Colonic mucosa (tissue), 4 donors: ENCODE results near the gene MYL11. TPM values are rescaled to one million over a fixed set of nuclear protein-coding genes. Genes with fewer than 3 reads are reported as not detected.

Source experiments
- DNase-seq: peaks from one replicate; pipeline ENCODE4 v3.0.0-alpha.2; 2020
- H3K27ac ChIP-seq: fragments of 200-600 bp; one replicate; pipeline ENCODE4 v1.8.0; 2021
- H3K27me3 ChIP-seq: fragments of 200-600 bp; one replicate; pipeline ENCODE4 v1.8.0; 2021
- H3K36me3 ChIP-seq: fragments of 200-600 bp; one replicate; pipeline ENCODE4 v1.8.0; 2021
- H3K4me1 ChIP-seq: fragments of 200-600 bp; one replicate; pipeline ENCODE4 v1.8.0; 2021; ENCODE audit warnings: mild to moderate bottlenecking
- H3K4me3 ChIP-seq: fragments of 200-600 bp; one replicate; pipeline ENCODE4 v1.8.0; 2021
- H3K9ac ChIP-seq, 2 donors: one replicate each; pipeline ENCODE4 v1.7.0; 2013; ENCODE audit warnings: control low read depth in 2 of 2, low read depth in 2 of 2, low read length in 2 of 2
- H3K9me3 ChIP-seq: fragments of 200-600 bp; one replicate; pipeline ENCODE4 v1.8.0; 2021
- intact Hi-C: fragments of 100-400 bp; cut with DNase I; formaldehyde crosslinking; loops from one replicate; pipeline ENCODE4 v1.14.1; 2022
- total RNA-seq, 2 donors: library from RNA; stranded (reverse); fragmentation: NEBNext Ultra II Directional in 1 of 2; extraction: Animal tissue kit (Norgen Biotek cat#: 25700) in 1 of 2; gene quantifications; one replicate each; pipeline ENCODE4 v1.2.1, GENCODE V29; 2021
- TF ChIP-seq, protein P1 (sequence below): fragments of 200-600 bp; IDR thresholded peaks from one replicate; pipeline ENCODE4 v1.8.0; 2022; ENCODE audit warnings: antibody characterized with exemption, mild to moderate bottlenecking
- donor health status: healthy.
- donor health status: DM: no; HTN: no; CAD: no.
- donor health status: DM: no; HTN: no; CAD: no.

MYL11 gene
- total RNA-seq, 2 donors from 2014 or later: 1.1 to 2.2 TPM

DNA sequence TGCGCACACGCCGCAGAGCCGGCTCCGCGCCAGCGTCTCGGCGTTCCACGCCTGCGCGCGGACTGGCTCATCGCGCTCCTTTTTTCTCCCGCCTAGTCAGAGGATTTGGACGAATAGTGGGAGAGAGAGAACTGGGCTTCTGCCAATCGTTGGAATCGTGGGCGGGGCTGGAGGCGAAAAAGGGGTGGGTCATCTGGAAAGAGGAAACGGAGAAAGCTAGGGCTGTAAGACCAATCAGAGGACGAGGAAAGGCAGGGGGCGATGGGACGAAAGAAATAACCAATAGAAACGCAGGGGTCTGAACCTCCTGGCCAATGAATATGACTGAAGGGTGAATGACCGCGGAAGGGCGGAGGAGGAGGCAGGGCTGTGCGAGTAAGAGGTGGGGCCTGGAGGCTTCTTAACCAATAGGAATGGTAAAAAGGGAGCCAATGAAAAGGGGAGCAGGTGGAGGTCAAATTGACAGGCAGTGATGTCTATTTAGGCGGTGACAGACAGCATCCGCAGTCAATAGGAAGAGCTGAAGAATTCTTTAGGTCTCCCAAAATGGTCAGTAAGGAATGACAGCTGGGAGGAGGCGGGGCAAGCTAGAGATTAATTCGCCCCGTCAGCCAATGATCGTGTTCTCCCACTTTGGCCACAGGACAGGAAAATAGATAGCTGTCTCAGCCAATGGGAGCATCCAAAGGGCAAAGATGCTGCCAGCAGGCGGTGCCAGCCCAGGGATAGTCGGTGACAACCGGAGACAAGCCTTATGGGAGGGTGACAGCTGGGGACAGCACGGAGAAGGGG, 4.0 kb upstream of the MYL11 start, which contains the start of gene TBC1D10B:
TBC1D10B (minus strand) TSS at position 39 of the 792 bp plus-strand sequence. CDS start 311 bp downstream, outside the sequence.
- peak within 1 kb of the TSS; percentile 83 for H3K27ac ChIP-seq
- H3K9me3 ChIP-seq: no peaks in the 10 kb centered on the region
- no peaks in the 10 kb centered on the region for H3K36me3 ChIP-seq
- peak; percentile 100 for DNase-seq
- peaks cover 17% of the 10 kb centered on the region for H3K4me1 ChIP-seq
- peak within 1 kb of the TSS; percentile 73 for H3K4me3 ChIP-seq
- TF ChIP-seq, protein P1, sequence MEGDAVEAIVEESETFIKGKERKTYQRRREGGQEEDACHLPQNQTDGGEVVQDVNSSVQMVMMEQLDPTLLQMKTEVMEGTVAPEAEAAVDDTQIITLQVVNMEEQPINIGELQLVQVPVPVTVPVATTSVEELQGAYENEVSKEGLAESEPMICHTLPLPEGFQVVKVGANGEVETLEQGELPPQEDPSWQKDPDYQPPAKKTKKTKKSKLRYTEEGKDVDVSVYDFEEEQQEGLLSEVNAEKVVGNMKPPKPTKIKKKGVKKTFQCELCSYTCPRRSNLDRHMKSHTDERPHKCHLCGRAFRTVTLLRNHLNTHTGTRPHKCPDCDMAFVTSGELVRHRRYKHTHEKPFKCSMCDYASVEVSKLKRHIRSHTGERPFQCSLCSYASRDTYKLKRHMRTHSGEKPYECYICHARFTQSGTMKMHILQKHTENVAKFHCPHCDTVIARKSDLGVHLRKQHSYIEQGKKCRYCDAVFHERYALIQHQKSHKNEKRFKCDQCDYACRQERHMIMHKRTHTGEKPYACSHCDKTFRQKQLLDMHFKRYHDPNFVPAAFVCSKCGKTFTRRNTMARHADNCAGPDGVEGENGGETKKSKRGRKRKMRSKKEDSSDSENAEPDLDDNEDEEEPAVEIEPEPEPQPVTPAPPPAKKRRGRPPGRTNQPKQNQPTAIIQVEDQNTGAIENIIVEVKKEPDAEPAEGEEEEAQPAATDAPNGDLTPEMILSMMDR: peak; percentile 14
- peak within 1 kb of the TSS; percentile 76 to 91 for H3K9ac ChIP-seq
- H3K27me3 ChIP-seq: no peaks in the 10 kb centered on the region
- intact Hi-C loops: no loop called here

DNA sequence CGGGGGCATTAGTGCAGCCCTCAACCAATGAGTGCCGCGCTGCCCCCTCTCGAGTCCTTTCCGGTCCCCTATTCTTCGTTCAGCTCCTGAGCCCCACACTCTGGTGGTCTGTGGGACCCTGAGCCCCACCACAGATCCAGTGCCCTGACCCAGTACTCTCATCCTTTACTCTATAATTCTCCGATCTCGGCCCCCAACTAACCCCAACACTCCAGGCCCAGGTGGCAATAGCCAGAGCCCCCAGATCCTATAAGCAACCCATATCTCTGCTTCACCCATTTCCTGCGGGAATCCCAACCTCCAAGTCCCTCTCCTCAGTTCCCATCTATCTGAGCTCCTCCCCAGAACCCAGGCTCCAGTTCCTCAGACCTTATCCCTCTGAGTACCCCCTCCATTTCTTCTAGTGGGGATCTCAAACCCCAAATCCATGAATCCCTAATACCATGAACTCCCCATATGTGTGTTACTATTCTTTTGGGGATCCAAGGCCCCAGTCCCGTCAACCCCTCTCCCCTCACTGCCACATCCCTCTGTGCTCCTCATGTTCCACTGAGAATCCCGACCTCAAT, 3.3 kb upstream of the MYL11 start:
- Histone ChIP-seq H3K4me3 (peak overlapping the region; percentile 39), H3K27me3 (no peaks in the 10 kb centered on the region), H3K36me3 (no peaks in the 10 kb centered on the region), H3K4me1 (peaks cover 17% of the 10 kb centered on the region), H3K9me3 (no peaks in the 10 kb centered on the region), H3K9ac (peak overlapping the region; percentile 61 to 80), H3K27ac (peak overlapping the region; percentile 83)
- TF ChIP-seq, protein P1: no peak
- intact Hi-C loops: no loop called here
- no peak for DNase-seq

DNA sequence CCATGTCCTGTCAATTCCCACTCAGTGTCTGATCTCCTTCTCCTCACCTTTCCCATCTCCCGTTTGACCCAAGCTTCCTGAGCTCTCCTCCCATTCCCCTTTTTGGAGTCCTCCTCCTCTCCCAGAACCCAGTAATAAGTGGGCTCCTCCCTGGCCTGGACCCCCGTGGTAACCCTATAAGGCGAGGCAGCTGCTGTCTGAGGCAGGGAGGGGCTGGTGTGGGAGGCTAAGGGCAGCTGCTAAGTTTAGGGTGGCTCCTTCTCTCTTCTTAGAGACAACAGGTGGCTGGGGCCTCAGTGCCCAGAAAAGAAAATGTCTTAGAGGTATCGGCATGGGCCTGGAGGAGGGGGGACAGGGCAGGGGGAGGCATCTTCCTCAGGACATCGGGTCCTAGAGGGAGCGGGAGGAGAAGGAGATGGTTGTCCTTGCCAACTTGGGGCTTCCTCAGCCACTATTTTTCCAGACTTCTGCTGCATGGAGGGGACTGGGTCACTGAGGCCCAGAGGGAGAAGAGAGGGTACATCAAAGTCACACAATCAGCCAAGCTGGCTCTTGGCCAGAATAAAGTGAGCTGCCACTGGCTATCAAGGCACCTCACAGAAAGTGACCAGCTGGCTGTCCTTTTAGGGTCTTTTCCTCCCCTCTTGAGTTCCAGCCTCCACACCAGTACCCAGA, 2.4 kb upstream of the MYL11 start:
- H3K4me1 ChIP-seq: peaks cover 19% of the 10 kb centered on the region
- DNase-seq: no peak
- intact Hi-C loops: no loop called here
- no peaks in the 10 kb centered on the region for H3K36me3 ChIP-seq
- H3K4me3 ChIP-seq: no peak overlapping the region
- H3K27ac ChIP-seq: no peak overlapping the region
- TF ChIP-seq, protein P1: no peak
- H3K27me3 ChIP-seq: no peaks in the 10 kb centered on the region
- no peaks in the 10 kb centered on the region for H3K9me3 ChIP-seq
- no peak overlapping the region for H3K9ac ChIP-seq

DNA sequence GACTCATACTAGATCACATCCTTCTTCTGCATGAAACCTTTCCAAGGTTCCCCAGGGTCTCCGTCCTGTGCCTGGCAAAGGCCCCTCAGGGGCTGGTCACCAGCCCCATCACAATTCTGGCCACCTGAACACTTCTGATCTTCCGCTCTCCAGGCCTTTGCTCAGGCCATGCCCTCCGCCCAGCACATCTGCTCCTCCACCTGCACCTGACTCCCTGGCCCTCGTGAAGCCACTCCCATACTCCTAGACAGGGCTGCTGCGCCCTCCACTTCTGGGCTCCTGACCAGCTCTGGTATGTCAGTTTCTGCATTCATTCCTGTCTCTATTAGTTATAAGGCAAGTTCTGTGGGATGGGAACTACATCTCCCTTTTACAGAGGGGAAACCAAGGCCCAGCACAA, 1.9 kb upstream of the MYL11 start:
- H3K27ac ChIP-seq: no peak overlapping the region
- intact Hi-C loops: no loop called here
- no peak for DNase-seq

DNA sequence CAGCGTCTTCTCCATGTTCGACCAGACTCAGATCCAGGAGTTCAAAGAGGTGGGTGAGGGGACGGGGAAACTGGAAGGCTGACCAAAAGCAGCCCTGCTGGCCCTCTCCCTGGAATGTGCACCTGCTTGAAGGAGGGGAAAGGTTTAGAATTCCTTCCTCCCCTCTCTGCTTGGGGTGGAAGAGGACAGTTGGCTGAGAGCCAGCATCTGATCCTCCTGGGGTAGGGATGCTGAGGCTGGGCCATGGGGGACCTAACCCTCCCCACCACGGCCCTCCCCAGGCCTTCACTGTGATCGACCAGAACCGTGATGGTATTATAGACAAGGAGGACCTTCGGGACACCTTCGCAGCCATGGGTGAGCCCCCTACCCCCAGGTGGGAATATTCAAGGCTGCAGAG, 1.3 kb downstream of the MYL11 start:
- Histone ChIP-seq H3K4me3 (no peak overlapping the region), H3K9me3 (no peaks in the 10 kb centered on the region), H3K27me3 (no peaks in the 10 kb centered on the region), H3K4me1 (peaks cover 5% of the 10 kb centered on the region), H3K36me3 (no peaks in the 10 kb centered on the region), H3K27ac (no peak overlapping the region), H3K9ac (no peak overlapping the region)
- intact Hi-C loops: no loop called here
- DNase-seq: no peak
- TF ChIP-seq, protein P1: no peak

More for the DNA sequence above, 1.9 kb upstream of the MYL11 start:
- Histone ChIP-seq H3K4me3 (no peak overlapping the region), H3K9ac (no peak overlapping the region), H3K36me3 (no peaks in the 10 kb centered on the region), H3K4me1 (peaks cover 14% of the 10 kb centered on the region), H3K27me3 (no peaks in the 10 kb centered on the region), H3K9me3 (no peaks in the 10 kb centered on the region)
- TF ChIP-seq, protein P1: no peak
